Panc1 (cell line): ENCODE data around the gene VTI1A. TPM values are rescaled to one million over a fixed set of nuclear protein-coding genes. Genes with fewer than 3 reads are reported as not detected.

Experiments
- ATAC-seq: fragments of 200-7000 bp; cut with Tn5 transposase; 2 replicates; pipeline ENCODE4 v1.9.1; 2020; ENCODE audit warnings: mild to moderate bottlenecking, moderate library complexity
- BruUV-seq: library from RNA; stranded (reverse); fragments of 400-500 nt; replicated peaks from 2 replicates; lab custom pipeline; 2021; lab: Mats Ljungman, UMichigan
- CTCF ChIA-PET: fragments of 300-600 bp; sonication (Branson Sonifier 250); formaldehyde crosslinking; loops from one replicate; lab custom pipeline; 2022; ENCODE audit warnings: antibody characterized with exemption; lab: Charles Lee
- POLR2A ChIA-PET: fragments of 300-600 bp; sonication (Branson Sonifier 250); formaldehyde crosslinking; loops from one replicate; lab custom pipeline; 2022; ENCODE audit warnings: antibody characterized with exemption; lab: Charles Lee
- DNase-seq: peaks from one replicate; pipeline ENCODE4 v3.0.0-alpha.2; 2010; ENCODE audit warnings: low read depth, low spot score
- H3K27ac ChIP-seq: 2 replicates; pipeline ENCODE4 v1.5.1; 2011; ENCODE audit warnings: mild to moderate bottlenecking, low read length, inconsistent platforms
- H3K27me3 ChIP-seq: fragments of 200-500 bp; sonication (Bioruptor generic); 2 replicates; pipeline ENCODE4 v1.6.0; 2014; ENCODE audit warnings: low read length, inconsistent platforms; ENCODE audit not compliant: control insufficient read depth, insufficient read depth
- H3K36me3 ChIP-seq: fragments of 200-500 bp; sonication (Bioruptor generic); 2 replicates; pipeline ENCODE4 v1.5.1; 2014; ENCODE audit warnings: inconsistent platforms, mild to moderate bottlenecking, low read length, moderate library complexity; ENCODE audit not compliant: control insufficient read depth, insufficient read depth
- H3K4me1 ChIP-seq: 2 replicates; pipeline ENCODE4 v1.5.1; 2011; ENCODE audit warnings: inconsistent platforms, mild to moderate bottlenecking, low read length, moderate library complexity; ENCODE audit not compliant: control insufficient read depth, insufficient read depth
- H3K4me3 ChIP-seq, 2 experiments: 2 replicates each; pipeline ENCODE4 v1.5.1; 2011 to 2012; ENCODE audit warnings: low read depth in 2 of 2, low read length in 2 of 2, mild to moderate bottlenecking in 2 of 2, inconsistent platforms in 1 of 2, moderate library complexity in 1 of 2
- H3K9me3 ChIP-seq: fragments of 200-500 bp; sonication (Bioruptor generic); 2 replicates; pipeline ENCODE4 v1.5.1; 2014; ENCODE audit warnings: low read depth, mild to moderate bottlenecking, inconsistent platforms, low read length, moderate library complexity; ENCODE audit not compliant: control insufficient read depth, insufficient read depth
- CTCF ChIP-seq: fragments of 450-650 bp; IDR thresholded peaks from 2 replicates; pipeline ENCODE4 v1.5.1; 2017; ENCODE audit warnings: mild to moderate bottlenecking
- POLR2AphosphoS5 ChIP-seq: IDR thresholded peaks from 2 replicates; pipeline ENCODE4 v1.6.1; 2012; ENCODE audit warnings: mild to moderate bottlenecking, low read depth, low read length, moderate library complexity
- REST ChIP-seq, 2 experiments: IDR thresholded peaks; 2 replicates each; pipeline ENCODE4 v1.6.1; 2011 to 2012; ENCODE audit warnings: low read depth in 2 of 2, control low read depth in 1 of 2, low read length in 1 of 2, mild to moderate bottlenecking in 1 of 2, moderate library complexity in 1 of 2; ENCODE audit not compliant: insufficient read depth in 1 of 2
- SIN3A ChIP-seq: IDR thresholded peaks from 2 replicates; pipeline ENCODE4 v1.6.1; 2012; ENCODE audit warnings: low read depth, mild to moderate bottlenecking, low read length, moderate library complexity, borderline replicate concordance; ENCODE audit not compliant: insufficient read depth
- TCF7L2 ChIP-seq: IDR thresholded peaks from 2 replicates; pipeline ENCODE4 v1.6.1; 2011; ENCODE audit warnings: mild to moderate bottlenecking, low read depth, low read length, inconsistent platforms
- in situ Hi-C: cut with HindIII; loops from 2 replicates; pipeline ENCODE4 v1.10.0; 2016; ENCODE audit warnings: low sequenced_read_pairs, low pct_unique_long_range_greater_than_20kb
- intact Hi-C: fragments of 100-400 bp; cut with micrococcal nuclease; formaldehyde crosslinking; loops from one replicate; pipeline ENCODE4 v1.10.0; 2022; ENCODE audit not compliant: unreplicated experiment
- total RNA-seq: library from RNA; stranded (reverse); gene quantifications from one replicate; pipeline ENCODE4 v1.2.1, GENCODE V29; 2021; ENCODE audit not compliant: unreplicated experiment

Gene VTI1A
- total RNA-seq, 1 experiment from 2014 or later = 36.3 TPM

- POLR2A ChIA-PET = no interaction called here
- H3K4me1 ChIP-seq = no peaks in the 10 kb centered on the region
- in situ Hi-C loops = no loop called here
- no TSS peak for BruUV-seq
- intact Hi-C loops = no loop called here
- no peak for TF ChIP-seq POLR2AphosphoS5
- no peak for TF ChIP-seq REST (IDR thresholded peaks at IDR 0.05; ENCODE audit: insufficient read depth in 1 of 2, low read depth in 2 of 2, low read length in 1 of 2)
- TF ChIP-seq CTCF = no peak
- TF ChIP-seq TCF7L2 = no peak
- TF ChIP-seq SIN3A = no peak
- ATAC-seq (no peak), DNase-seq (no peak)
- H3K27ac ChIP-seq = no peak overlapping the region
- no peak overlapping the region for H3K4me3 ChIP-seq
- CTCF ChIA-PET = no interaction called here
- no peaks in the 10 kb centered on the region for H3K27me3 ChIP-seq
- H3K9me3 ChIP-seq = no peaks in the 10 kb centered on the region
- no peaks in the 10 kb centered on the region for H3K36me3 ChIP-seq
These were observed 355.5 kb downstream of the VTI1A start for GRCh38 chr10:112802411-112803022.

- Histone ChIP-seq H3K9me3 (no peaks in the 10 kb centered on the region), H3K4me1 (no peaks in the 10 kb centered on the region), H3K4me3 (no peak overlapping the region), H3K36me3 (no peaks in the 10 kb centered on the region), H3K27ac (no peak overlapping the region), H3K27me3 (no peaks in the 10 kb centered on the region)
- intact Hi-C loops (no loop called here), in situ Hi-C loops (no loop called here)
- no peak for ATAC-seq
- DNase-seq = no peak
- CTCF ChIA-PET = interaction anchor here (0.6 kb wide), 1 partner anchor 157 kb away, joined by 7 read pairs; no protein-coding TSS in a partner anchor
- POLR2A ChIA-PET = no interaction called here
- no peak for TF ChIP-seq POLR2AphosphoS5
- TF ChIP-seq TCF7L2 = 0 out of 2 replicates have a peak, but pooled peaks have one; percentile 17
- TF ChIP-seq SIN3A = no peak
- BruUV-seq = no TSS peak
These were observed 357.0 kb downstream of the VTI1A start for GRCh38 chr10:112803961-112804401.

GRCh38 chr10:112805254-112805590 lies 358.2 kb downstream of the VTI1A start:
- intact Hi-C loops (no loop called here), in situ Hi-C loops (no loop called here)
- H3K9me3 ChIP-seq = no peaks in the 10 kb centered on the region
- H3K36me3 ChIP-seq = no peaks in the 10 kb centered on the region
- TF ChIP-seq SIN3A = no peak
- no peaks in the 10 kb centered on the region for H3K4me1 ChIP-seq
- DNase-seq = no peak
- no peak overlapping the region for H3K4me3 ChIP-seq
- no TSS peak for BruUV-seq
- ChIA-PET POLR2A (no interaction called here), CTCF (interaction anchor here (0.6 kb wide), 1 partner anchor 319 kb away, joined by 5 read pairs; no protein-coding TSS in a partner anchor)
- H3K27me3 ChIP-seq = no peaks in the 10 kb centered on the region
- ATAC-seq = no peak
- no peak overlapping the region for H3K27ac ChIP-seq
